GM21515 (cell line): ENCODE data around the gene AVEN.
A peak's percentile ranks its signal among the peaks of the same experiment; 100 is the strongest.
"Not testable (repeated sequence)": the region's sequence is repeated elsewhere in the genome, so short reads cannot be mapped to it uniquely, and the experiment has no call there.

Source experiments
- ATAC-seq: cut with Tn5 transposase; IDR thresholded peaks from one replicate; pipeline ENCODE4 v1.9.1; 2021; ENCODE audit not compliant: unreplicated experiment

AVEN gene

DNA sequence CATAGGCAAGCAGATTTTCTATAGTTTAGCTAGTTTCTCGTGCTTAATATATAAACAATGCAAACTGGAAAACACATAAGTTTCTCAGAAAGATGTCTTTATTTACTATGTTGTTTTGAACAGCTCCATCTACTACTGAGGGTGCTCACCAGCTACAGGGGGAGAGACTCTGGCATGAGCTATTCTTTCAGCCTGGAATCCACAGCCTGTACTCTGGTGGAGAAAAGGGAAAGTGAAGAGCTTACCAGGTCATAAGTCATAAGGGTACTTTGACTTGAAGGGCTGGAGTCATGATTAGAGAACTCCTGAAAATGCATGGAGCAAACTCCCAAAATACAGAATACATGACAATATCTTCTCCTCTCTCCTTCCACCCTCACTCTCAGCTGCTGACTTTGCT lies 4.4 kb upstream of the AVEN start:
- no peak for ATAC-seq

DNA sequence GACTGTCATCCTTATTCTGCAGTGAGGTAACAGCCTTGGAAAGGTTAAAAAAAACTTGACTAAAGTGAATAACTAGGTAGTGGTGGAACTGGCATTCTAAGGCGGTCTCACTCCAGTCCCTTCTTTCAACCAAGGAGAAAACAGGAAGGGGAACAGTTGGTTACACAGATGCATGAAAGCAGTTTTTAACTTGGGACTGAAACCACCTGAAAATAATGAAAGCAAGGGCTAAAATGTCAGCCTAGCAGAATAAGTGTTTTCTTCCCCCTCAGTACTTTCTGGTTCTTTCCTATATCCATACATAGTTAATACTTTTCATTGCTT lies 748 bp upstream of the AVEN start:
- no peak for ATAC-seq

GRCh38 chr15:34038023-34038870 lies 757 bp downstream of the AVEN start:
- ATAC-seq, result peak; percentile 67

- no peak for ATAC-seq
Observed at GRCh38 chr15:34031987-34032760, 6.8 kb downstream of the AVEN start.

DNA sequence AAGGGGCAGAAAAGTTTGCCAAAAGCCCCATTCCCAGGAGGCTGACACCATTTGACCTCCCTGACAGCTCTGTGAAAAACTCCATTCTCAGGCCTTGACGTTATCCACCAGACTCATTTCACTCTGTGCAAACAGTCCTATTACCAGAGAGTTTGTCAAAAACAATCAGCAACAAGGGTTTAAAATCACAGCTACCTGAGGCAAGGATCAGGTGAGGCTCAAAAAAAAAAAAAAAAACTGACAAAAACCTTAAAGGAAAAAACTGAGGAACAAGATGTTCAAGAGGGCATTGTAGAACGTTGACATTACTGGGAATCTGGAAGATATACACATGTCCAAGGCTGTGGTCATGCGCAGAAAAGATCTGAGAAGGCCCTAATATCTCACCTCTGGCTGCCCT lies 11.4 kb downstream of the AVEN start:
- no peak for ATAC-seq

DNA sequence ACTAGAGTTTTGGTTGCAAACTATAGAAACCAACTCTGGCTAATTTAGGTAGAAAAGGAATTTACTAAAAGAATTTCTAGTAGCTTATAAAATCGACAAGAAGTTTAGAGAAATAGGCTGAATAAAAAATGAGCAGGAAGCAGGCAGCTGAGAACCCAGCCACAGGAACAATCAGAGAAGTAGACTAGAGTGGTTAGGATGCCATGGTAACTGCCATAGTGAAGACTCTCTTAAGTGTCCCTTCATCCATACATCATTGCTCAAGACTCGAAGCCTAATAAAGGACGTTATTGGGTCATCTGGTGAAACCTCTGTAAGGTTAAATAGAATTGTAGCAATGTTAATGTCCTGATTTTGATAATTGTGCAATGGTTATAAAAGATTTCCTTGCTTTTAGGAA lies 13.8 kb downstream of the AVEN start:
- no peak for ATAC-seq

DNA sequence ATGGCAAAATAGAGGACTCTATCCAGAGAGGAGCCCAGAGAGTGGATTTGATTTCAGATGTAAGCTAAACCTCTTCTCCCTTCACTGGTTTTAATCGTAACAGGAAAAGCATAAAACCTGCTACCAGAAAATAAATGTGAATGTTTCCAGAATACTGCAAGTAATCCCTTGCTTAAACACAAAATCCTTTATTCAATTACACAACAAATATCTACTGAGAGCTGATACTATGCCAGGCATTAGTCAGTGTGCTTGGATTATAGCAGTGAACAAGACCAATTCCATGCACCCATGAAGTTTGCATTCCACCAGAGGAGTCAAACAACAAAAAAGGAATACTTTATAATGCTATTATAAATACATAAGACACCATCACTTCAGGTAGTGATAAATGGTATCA lies 15.1 kb downstream of the AVEN start:
- no peak for ATAC-seq

- no peak for ATAC-seq
Observed at GRCh38 chr15:34019369-34019990, 19.5 kb downstream of the AVEN start.

DNA sequence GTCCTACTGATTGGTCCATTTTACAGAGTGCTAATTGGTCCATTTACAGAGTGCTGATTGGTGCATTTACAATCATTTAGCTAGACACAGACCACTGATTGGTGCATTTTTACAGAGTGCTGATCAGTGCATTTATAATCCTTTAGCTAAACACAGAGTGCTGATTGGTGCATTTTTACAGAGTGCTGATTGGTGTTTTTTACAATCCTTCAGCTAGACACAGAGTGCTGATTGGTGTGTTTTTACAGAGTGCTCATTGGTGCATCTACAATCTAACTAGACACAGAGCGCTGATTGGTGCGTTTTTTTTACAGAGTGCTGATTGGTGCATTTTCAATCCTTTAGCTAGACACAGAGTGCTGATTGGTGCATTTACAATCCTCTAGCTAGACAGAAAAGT lies 20.3 kb downstream of the AVEN start:
- ATAC-seq, result not testable (repeated sequence)

GRCh38 chr15:34018021-34018645 lies 20.9 kb downstream of the AVEN start:
- ATAC-seq, result no peak

- no peak for ATAC-seq
Observed at GRCh38 chr15:34014556-34014955, 24.4 kb downstream of the AVEN start.

GRCh38 chr15:34013746-34014145 lies 25.3 kb downstream of the AVEN start:
- ATAC-seq, result no peak

GRCh38 chr15:34012461-34013028 lies 26.5 kb downstream of the AVEN start:
- no peak for ATAC-seq

DNA sequence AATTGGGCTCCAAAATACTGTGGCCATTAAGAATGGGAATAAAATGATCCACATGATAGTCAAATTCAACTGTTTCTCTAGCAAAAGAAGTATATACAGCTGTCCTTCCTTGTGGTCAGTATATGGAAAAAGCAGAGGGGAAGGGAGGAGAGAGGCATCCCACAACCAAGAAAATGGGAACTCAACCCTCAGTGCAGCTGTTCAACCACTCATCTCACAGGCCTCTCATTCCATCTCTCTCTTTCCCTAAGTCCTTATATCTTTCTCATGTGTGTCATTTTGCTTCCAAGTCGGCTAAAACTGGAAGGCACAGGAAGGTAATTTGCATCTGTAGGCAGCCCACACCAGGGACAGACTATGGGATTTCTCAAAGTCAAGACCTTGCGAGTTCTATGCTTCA lies 27.5 kb downstream of the AVEN start:
- no peak for ATAC-seq

DNA sequence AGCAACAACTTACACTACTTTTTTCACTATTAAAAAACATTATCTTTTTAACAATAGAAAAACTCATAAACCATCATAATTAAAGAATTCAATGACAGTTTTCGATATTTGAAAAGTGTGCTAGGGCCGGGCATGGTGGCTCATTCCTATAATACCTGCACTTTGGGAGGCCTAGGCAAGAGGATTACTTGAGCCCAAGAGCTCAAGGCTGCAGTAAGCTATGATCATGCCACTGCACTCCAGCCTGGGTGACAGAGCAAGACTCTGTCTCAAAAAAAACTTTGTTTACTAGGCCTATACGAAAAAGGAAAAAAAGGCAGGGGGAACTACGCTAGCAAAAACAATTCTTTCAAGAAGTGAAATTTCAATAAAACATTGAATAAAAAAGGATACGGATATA lies 28.1 kb downstream of the AVEN start:
- no peak for ATAC-seq

GRCh38 chr15:34009656-34010055 lies 29.3 kb downstream of the AVEN start:
- ATAC-seq, result no peak

DNA sequence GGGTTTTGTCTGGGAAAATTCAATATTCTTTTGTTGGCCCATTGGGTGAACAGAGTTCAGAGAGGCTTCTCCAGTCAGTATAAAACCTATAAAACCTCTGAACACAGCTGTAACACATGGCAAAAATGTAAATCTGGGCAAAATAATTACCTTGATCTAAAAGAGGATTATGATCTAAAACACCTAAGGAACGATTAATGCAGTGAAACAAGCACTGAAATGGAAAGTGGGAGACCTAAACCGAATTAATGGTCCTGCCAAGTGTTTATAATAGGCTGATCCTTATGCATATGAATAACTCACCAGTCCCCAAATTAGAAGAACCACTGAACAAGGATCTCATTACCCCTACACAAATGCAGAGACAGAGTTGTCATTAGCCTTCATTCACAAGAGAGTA lies 32.6 kb downstream of the AVEN start:
- ATAC-seq, result no peak

- no peak for ATAC-seq
Observed at GRCh38 chr15:34001536-34001935, 37.5 kb downstream of the AVEN start.

GRCh38 chr15:33995666-33996065 lies 43.3 kb downstream of the AVEN start:
- ATAC-seq, result not testable (repeated sequence)

DNA sequence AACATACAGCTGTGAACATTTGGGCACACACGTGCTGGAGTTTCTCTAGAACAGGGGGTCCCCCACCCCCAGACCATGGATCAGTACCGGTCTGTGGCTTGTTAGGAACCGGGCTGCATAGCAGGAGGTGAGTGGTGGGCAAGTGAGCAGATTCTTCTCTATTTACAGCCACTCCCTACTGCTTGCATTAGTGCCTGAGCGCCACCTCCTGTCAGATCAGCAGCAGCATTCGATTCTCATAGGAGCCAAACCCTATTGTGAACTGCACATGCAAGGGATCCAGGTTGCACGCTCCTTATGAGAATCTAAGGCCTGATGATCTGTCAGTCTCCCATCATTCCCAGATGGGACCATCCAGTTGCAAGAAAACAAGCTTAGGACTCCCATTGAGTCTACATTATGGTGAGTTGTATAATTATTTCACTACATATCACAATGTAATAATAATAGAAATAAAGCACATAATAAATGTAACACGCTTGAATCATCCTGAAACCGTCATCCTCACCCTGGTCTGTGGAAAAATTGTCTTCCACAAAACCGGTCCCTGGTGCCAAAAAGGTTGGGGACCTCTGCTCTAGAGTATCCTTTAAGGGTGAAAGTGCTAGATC lies 44.9 kb downstream of the AVEN start:
- ATAC-seq, result no peak

- no peak for ATAC-seq
Observed at GRCh38 chr15:33988384-33988783, 50.6 kb downstream of the AVEN start.
